ENCODE results near the gene SLC35D2.

SLC35D2 gene

GRCh38 chr9:96408409-96409280 lies 25.1 kb upstream of the SLC35D2 start:
- Histone ChIP-seq H3K36me3 (no peaks in the 10 kb centered on the region), H3K27ac (no peak overlapping the region), H3K27me3 (no peaks in the 10 kb centered on the region), H3K4me1 (ENCODE audit: control insufficient read depth in 1 of 2, insufficient read depth in 1 of 2, low read depth in 1 of 2, low read length in 1 of 2) (peaks cover 7 to 11% of the 10 kb centered on the region in 2 experiments), H3K4me3 (ENCODE audit: low read depth in 1 of 2, low read length in 1 of 2) (no peak overlapping the region), H3K9me3 (no peaks in the 10 kb centered on the region)
- TF ChIP-seq CTCF (IDR thresholded peaks at IDR 0.05) = no peak

- no peak for TF ChIP-seq CTCF (IDR thresholded peaks at IDR 0.05)
- Histone ChIP-seq H3K9me3 (no peaks in the 10 kb centered on the region), H3K27ac (no peak overlapping the region)
Measured at GRCh38 chr9:96400132-96400910, 16.8 kb upstream of the SLC35D2 start.

GRCh38 chr9:96399325-96399633 lies 15.8 kb upstream of the SLC35D2 start:
- Histone ChIP-seq H3K27ac (no peak overlapping the region), H3K4me3 (ENCODE audit: low read depth in 1 of 2, low read length in 1 of 2) (no peak overlapping the region), H3K9me3 (no peaks in the 10 kb centered on the region), H3K36me3 (peaks cover under 1% of the 10 kb centered on the region), H3K4me1 (ENCODE audit: control insufficient read depth in 1 of 2, insufficient read depth in 1 of 2, low read depth in 1 of 2, low read length in 1 of 2) (no peaks in the 10 kb centered on the region), H3K27me3 (no peaks in the 10 kb centered on the region)
- TF ChIP-seq CTCF (IDR thresholded peaks at IDR 0.05) = no peak

More at GRCh38 chr9:96400132-96400910, 16.8 kb upstream of the SLC35D2 start:
- no peaks in the 10 kb centered on the region for H3K36me3 ChIP-seq
- no peaks in the 10 kb centered on the region for H3K27me3 ChIP-seq
- H3K4me3 ChIP-seq (ENCODE audit: low read depth in 1 of 2, low read length in 1 of 2) = no peak overlapping the region
- H3K4me1 ChIP-seq (ENCODE audit: control insufficient read depth in 1 of 2, insufficient read depth in 1 of 2, low read depth in 1 of 2, low read length in 1 of 2) = no peaks in the 10 kb centered on the region

- Histone ChIP-seq H3K4me3 (ENCODE audit: low read depth in 1 of 2, low read length in 1 of 2) (no peak overlapping the region), H3K27ac (no peak overlapping the region), H3K36me3 (peaks cover 4% of the 10 kb centered on the region), H3K27me3 (no peaks in the 10 kb centered on the region), H3K4me1 (ENCODE audit: control insufficient read depth in 1 of 2, insufficient read depth in 1 of 2, low read depth in 1 of 2, low read length in 1 of 2) (no peaks in the 10 kb centered on the region), H3K9me3 (no peaks in the 10 kb centered on the region)
- TF ChIP-seq CTCF (IDR thresholded peaks at IDR 0.05) = no peak
Measured at GRCh38 chr9:96398582-96399324, 15.2 kb upstream of the SLC35D2 start.

GRCh38 chr9:96395964-96396363 lies 12.5 kb upstream of the SLC35D2 start:
- Histone ChIP-seq H3K27ac (no peak overlapping the region), H3K36me3 (peaks cover 20% of the 10 kb centered on the region), H3K9me3 (no peaks in the 10 kb centered on the region), H3K27me3 (no peaks in the 10 kb centered on the region), H3K4me1 (ENCODE audit: control insufficient read depth in 1 of 2, insufficient read depth in 1 of 2, low read depth in 1 of 2, low read length in 1 of 2) (no peaks in the 10 kb centered on the region), H3K4me3 (ENCODE audit: low read depth in 1 of 2, low read length in 1 of 2) (no peak overlapping the region)
- no peak for TF ChIP-seq CTCF (IDR thresholded peaks at IDR 0.05)

All from neutrophil (primary cell).